Stimulated activated CD8-positive, alpha-beta memory T cell treated with anti-CD3 and anti-CD28 coated beads, Interleukin-15, amount 100 ng/mL, for 1 hour (primary cell): ENCODE measurements around the gene NRN1.

Experiments used
- DNase-seq: peaks from one replicate; pipeline ENCODE4 v3.0.0-alpha.2; 2020; ENCODE audit warnings: low read depth

The NRN1 gene

DNA sequence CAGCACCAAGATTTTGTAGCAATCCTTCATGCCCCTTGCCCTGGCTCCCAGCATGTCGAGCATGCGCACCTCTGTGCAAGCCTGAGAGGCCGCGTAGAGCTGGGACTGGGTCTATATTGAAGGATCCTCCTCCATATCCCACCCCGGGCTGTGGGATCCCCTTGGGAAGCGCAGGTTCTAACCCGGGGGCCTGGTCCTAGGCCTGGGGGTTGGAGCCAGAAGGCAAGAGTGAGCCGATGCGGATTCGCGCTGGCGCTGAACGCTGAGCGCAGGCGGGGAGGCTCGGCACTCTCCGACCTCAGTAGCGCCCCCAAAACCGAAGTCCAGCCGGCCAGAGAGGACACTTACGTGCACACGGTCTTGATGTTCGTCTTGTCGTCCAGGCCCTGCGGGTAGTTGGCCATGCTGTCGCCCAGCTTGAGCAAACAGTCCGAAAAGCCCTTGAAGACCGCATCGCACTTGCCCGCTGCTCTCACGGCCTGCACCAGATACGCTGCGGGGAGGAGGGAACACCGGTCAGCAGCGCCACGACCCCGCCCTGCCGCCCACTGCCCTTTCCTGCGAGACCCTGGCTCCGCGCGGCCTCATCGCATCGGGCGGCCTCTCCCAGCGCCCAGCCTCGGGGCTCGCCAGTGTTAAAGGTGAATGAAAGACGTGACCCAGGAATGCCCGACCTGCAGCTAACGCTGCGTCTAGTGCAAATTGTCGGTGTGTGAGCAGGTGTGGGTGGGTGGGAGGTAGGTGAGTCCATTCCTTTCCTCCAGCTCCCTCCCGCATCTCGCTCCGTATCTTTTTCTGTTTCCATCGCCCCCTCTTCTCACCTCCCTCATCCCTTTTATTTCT is 4.5 kb downstream of the NRN1 start:
- DNase-seq, result no peak

DNA sequence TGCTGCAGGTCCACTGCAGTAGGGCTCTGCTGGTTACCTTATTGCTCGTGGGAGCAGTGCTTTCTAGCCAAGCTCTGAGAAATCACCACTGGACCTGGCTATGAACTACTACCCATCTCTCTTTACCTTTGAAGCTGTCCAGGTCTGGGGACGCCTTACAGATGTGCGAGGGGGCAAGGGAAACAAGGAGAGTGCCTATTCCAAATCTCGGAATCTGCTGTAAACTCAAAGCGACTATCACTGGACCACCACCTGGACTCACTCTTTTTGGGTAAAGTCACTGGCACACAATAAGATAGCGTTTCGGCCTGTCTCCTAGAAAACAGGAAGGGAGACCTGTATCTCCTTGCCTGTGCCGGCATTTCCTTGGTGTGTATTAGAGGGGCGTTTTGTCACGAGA is 5.3 kb downstream of the NRN1 start:
- DNase-seq, result no peak

DNA sequence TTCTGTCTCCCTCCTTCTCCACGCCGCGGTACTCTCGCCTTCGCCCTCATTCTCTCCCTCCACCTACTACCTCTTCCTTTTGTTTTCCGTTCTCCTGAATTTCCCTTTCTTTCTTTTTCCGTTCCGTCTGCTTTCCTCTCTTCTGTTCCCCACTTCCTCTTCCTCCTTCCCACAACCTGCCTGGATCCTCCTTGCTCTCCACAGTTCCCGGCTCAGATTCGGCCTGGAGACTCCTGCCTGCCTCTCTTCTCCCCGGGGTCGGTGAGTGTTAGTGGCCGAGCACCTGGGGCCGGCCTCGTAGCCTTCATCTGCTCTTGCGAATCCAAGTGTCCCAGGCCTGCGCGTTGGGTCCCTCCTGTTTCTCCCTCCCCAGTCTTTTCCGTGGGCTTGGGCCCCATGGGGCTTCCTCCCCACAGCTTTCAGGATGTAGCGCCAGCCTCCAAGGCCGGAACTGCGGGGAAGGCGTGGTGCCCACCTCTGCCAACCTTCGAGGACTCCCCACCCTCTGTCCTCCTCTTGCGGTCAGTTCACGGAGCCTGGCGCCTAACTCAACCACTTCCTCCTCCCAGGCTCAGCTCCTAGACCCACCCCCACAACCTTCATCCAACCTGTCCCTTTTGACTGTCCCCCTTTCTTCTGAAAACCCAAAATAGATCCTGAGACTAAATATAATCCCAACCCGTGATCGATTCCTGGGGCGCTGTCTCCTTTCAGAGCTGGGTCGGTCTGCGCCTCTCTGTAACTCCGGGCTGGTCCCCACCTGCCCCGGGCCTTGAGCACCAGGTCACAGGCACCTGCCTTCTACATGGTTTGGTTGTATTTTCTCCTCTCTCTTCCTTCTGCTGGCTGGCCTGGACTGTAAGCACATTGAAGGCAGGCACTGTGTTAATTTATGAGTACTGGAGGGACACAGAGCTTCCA is 6.8 kb downstream of the NRN1 start:
- no peak for DNase-seq

DNA sequence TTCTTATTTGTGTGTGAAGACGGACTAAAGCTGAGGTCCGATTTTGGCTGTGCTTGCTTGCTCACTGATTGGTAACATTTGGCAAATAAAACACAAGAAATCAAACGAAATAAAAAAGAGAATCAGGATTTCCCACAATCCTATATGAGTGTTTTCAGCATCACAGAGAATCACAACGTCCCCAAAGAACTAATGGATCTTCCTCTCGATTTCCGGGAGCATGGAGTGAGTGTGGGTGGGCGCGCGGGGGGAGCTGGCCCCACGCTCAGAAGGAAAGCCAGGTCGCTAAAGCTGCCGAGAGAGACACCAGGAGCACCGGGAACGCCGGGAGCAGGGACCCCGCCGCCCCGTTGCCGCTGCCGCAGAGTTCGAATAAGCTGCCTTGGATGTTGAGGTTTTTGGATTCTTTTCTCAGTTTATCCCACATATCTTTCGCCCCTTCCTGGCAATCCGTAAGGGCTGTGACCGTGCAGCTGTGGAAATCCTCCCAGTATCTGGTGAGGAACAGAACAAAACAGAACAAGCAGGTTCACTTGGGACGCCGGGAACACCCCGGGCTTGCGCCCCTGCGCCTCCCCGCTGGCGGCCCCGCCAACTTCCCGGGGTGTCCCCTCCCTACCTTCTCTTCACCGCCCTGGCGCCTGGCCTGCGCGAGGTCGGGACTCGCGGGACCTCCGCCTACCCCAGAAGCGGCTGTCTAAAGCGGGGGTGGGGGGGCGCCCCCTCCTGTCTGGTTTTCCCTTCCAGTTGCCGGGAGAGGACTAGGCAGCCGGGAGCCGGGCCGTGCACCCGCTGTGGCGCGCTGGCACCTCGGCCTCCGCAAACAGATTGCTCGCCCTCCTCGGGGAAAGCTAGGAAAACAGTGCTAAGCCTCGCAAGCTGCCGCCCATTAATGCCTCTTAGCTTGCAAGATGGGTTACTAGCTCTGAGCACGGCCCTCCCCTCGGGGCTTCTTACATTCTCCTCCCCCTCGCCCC is 7.7 kb downstream of the NRN1 start:
- no peak for DNase-seq

DNA sequence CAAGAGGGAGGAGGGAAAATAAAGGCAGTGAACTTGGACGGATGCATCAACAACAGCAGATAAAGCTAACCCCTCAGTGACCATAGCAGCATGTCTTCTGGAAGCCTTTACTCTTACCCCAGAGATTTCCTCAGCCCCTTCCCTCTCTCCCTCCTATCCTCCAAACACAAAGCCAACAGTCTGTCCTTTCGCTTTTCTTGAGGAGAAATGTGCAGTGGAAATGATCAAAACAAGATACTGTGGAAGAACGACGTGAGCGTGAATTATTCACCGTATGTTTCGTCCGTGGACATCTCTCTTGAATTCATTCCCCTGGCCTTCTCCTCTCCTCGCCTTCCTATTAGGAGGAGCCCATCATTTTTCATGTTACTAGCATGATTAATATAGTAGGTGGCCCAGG is 8.5 kb downstream of the NRN1 start:
- no peak for DNase-seq

- DNase-seq, result no peak
These were observed 9.2 kb downstream of the NRN1 start for GRCh38 chr6:5997420-5997987.

DNA sequence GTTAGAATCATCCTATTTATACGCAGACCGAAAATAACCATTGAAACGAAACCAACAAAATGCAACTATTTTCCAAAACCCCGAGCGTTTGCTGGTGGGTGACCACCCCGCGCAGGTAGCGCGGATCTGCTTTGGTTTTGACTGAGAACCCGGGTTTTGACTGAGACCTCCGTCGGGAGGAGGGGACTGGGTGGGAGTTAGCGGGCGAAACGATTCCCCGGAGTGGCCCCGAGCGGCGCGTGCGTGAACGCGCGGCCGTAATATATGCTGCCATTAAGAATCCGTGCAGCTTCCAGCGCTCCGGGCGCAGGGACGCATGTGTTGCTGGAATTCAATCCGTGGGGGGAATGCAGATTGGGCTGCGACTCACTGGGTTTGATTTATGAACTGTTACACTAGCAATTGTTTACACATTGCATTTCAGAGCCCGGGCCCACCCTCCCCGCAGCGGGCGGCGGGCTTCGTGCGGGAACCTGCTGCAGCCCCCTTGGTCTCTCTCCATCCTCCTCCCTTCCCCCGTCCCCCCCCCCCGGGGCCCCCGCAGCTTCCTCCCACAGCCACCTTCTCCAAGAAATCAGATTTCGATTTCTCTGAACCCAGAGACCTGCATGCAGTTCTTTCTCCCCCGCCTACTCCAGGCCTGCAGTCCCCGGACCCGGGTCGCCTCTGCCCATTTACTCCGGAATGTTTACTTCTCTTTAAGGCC is 9.9 kb downstream of the NRN1 start:
- no peak for DNase-seq

- no peak for DNase-seq
These were observed 10.6 kb downstream of the NRN1 start for GRCh38 chr6:5995949-5996713.

- DNase-seq, result no peak
These were observed 11.1 kb downstream of the NRN1 start for GRCh38 chr6:5995658-5995948.

DNA sequence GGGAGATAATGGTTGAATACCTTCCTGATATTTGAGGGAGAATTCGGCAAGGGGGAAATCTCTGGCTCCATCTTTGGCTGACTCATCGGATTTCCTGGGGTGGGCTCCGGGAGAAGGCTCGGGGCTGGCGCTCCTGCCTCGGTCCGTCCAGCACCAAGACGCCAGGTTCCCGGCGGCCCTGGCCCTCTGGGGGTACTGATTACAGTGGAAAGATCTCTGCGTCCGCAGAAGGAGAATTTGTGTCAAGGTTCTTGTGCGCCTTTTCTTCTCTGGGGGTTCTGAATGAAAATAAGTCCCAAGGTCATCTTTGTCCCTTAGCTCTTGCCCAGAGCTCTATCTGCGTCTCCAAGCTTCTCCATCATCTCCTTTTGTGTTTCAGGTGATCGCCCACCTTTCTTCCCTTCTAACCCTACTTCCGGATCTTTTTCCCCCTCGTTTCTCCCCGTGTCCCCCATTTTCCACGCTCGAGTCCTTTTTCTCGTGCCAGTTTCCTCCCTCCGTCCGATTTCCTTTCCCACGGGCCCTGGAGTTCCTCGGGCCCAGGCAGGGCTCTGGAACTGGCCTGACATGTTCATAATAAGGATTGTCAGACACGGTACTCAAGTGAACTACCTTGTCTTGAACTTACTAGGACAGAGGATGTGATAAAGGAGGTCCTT is 11.6 kb downstream of the NRN1 start:
- no peak for DNase-seq

DNA sequence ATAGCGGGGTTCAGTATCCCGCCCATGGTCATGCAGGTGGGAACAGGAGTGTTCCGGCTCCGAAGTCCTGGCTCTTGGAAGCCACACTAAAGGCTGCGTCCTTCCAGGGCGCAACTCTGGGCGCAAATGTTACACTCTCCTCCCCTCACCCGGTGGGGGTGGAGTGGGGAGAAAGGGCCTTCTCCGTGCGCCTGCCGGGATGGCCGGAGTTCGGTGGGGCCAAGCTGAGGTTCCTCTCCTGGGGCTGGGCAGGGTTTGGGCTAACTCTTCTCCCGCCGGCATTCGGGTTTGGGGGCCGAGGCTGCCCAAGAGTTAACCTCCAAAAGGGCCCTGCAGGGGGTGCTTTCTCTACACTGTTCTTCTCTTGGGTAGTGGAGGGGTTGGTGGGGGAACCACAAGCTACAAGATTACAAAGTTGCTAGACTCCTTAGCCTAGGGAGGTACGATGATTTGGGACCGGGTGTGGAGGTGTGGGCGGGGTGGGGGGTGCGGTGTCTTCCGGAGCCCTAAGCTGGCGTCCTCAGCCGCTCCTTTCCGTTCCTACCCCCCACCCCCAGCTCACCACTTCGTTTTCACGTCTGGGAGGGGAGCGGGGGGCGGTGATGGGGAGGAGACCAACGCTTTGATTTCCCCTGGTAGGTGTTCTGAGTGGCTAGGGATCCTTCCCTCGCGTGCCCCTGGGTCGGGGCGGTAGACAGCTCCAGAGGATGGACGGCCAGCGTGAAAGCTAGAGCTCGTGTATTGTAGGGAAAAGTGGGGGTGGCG is 12.3 kb downstream of the NRN1 start:
- DNase-seq, result no peak

- no peak for DNase-seq
These were observed 14.0 kb downstream of the NRN1 start for GRCh38 chr6:5992551-5993225.

DNA sequence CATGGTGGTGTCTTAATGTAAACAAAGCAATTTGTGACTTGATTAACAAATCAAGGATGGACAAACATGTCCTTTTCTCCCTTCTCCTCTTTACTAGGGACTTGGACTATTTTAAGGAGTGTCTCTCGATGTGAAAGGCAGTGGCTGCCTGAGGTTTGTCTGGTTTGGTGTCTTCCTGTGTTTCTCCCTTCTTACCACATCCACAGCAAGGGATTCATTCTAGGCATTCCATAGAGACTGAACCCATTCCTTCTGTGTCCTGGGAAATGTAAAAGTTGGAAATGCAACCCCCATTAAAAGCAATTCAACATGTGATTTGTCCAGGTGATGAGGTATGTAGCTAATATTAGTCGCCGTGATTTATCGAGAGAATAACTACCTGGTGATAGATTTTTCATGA is 15.9 kb downstream of the NRN1 start:
- DNase-seq, result no peak

GRCh38 chr6:5989141-5989723 is 17.5 kb downstream of the NRN1 start:
- no peak for DNase-seq

DNA sequence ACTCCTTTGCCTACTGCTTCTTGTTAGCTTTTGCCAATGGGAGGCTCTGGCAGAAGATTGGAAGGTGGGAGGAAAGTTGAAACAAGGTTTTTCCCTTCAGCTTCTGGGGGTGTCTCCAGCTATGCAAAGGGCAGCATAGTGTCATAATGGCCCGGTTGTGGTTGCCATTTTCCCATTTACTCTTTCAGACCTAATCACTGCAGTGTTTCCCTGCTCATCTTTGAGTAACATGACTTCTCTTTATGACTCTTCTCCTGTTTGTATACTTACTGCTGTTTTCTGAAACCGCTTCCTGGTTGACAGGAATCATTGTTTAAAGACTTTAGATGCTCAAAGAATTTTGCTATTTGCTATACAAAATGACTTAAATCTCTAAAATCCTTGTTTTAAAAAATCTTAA is 19.9 kb downstream of the NRN1 start:
- no peak for DNase-seq

- no peak for DNase-seq
These were observed 22.3 kb downstream of the NRN1 start for GRCh38 chr6:5984150-5985089.
